CD4-positive, CD25-positive, alpha-beta regulatory T cell (primary cell): ENCODE measurements around the gene GDPD5. TPM values are rescaled to one million over a fixed set of nuclear protein-coding genes. Genes with fewer than 3 reads are reported as not detected.

ENCODE experiments used
- ATAC-seq, 2 donors: fragments of 150-1000 bp; cut with Tn5 transposase; one replicate each; pipeline ENCODE4 v1.10.0; 2021; ENCODE audit warnings: low read depth in 2 of 2, moderate number of reproducible peaks in 2 of 2, moderate library complexity in 1 of 2
- DNase-seq, 3 donors: peaks; one replicate each; pipeline versions ENCODE4 v3.0.0 to v3.0.0-alpha.2; 2012 to 2022; ENCODE audit warnings: mixed read lengths in 1 of 3
- H3K27ac ChIP-seq: one replicate; pipeline ENCODE4 v1.7.0; 2013; ENCODE audit warnings: mild to moderate bottlenecking, low read length; ENCODE audit not compliant: insufficient read depth, poor library complexity, severe bottlenecking
- H3K27me3 ChIP-seq: one replicate; pipeline ENCODE4 v1.7.0; 2013; ENCODE audit warnings: low read length; ENCODE audit not compliant: control insufficient read depth, insufficient read depth
- H3K36me3 ChIP-seq: one replicate; pipeline ENCODE4 v1.7.0; 2013; ENCODE audit warnings: mild to moderate bottlenecking, low read length, moderate library complexity; ENCODE audit not compliant: control insufficient read depth, insufficient read depth
- H3K4me1 ChIP-seq: 2 replicates; pipeline ENCODE4 v1.7.0; 2013; ENCODE audit warnings: mild to moderate bottlenecking, low read length; ENCODE audit not compliant: insufficient read depth, control insufficient read depth, poor library complexity, severe bottlenecking
- H3K4me3 ChIP-seq: one replicate; pipeline ENCODE4 v1.7.0; 2013; ENCODE audit warnings: low read depth, mild to moderate bottlenecking, low read length, moderate library complexity
- H3K9me3 ChIP-seq, 2 experiments: 1 replicate in 1 of 2; 2 replicates in 1 of 2; pipeline ENCODE4 v1.7.0; 2013; ENCODE audit warnings: low read length in 2 of 2, mild to moderate bottlenecking in 1 of 2, moderate library complexity in 1 of 2; ENCODE audit not compliant: control insufficient read depth in 2 of 2
- H3K27ac Mint-ChIP-seq, 3 donors: one replicate each; pipeline ENCODE4 v1.8.0; 2020 to 2022; ENCODE audit warnings: mild to moderate bottlenecking in 3 of 3, mixed read lengths in 3 of 3, moderate library complexity in 2 of 3
- H3K27me3 Mint-ChIP-seq: one replicate; pipeline ENCODE4 v1.8.0; 2022; ENCODE audit warnings: mild to moderate bottlenecking, mixed read lengths
- H3K36me3 Mint-ChIP-seq: one replicate; pipeline ENCODE4 v1.8.0; 2020; ENCODE audit warnings: mixed read lengths
- H3K4me1 Mint-ChIP-seq, 4 donors: one replicate each; pipeline ENCODE4 v1.8.0; 2020 to 2022; ENCODE audit warnings: mixed read lengths in 4 of 4, mild to moderate bottlenecking in 1 of 4
- H3K4me3 Mint-ChIP-seq, 4 donors: one replicate each; pipeline ENCODE4 v1.8.0; 2020 to 2022; ENCODE audit warnings: mild to moderate bottlenecking in 4 of 4, mixed read lengths in 4 of 4, moderate library complexity in 3 of 4
- H3K9me3 Mint-ChIP-seq, 7 donors: one replicate each; pipeline ENCODE4 v1.8.0; 2020 to 2022; ENCODE audit warnings: mixed read lengths in 7 of 7, mild to moderate bottlenecking in 3 of 7, moderate library complexity in 2 of 7
- polyA plus RNA-seq, 4 donors: library from polyadenylated mRNA; unstranded; fragments of 300-500 nt; fragmentation: Illumina TruSeq; gene quantifications; one replicate each; pipeline ENCODE4 v1.2.3, GENCODE V29; 2021
- total RNA-seq: library from RNA; stranded (reverse); gene quantifications from one replicate; pipeline ENCODE4 v1.2.3, GENCODE V29; 2022

Gene GDPD5, protein sequence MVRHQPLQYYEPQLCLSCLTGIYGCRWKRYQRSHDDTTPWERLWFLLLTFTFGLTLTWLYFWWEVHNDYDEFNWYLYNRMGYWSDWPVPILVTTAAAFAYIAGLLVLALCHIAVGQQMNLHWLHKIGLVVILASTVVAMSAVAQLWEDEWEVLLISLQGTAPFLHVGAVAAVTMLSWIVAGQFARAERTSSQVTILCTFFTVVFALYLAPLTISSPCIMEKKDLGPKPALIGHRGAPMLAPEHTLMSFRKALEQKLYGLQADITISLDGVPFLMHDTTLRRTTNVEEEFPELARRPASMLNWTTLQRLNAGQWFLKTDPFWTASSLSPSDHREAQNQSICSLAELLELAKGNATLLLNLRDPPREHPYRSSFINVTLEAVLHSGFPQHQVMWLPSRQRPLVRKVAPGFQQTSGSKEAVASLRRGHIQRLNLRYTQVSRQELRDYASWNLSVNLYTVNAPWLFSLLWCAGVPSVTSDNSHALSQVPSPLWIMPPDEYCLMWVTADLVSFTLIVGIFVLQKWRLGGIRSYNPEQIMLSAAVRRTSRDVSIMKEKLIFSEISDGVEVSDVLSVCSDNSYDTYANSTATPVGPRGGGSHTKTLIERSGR
- total RNA-seq (170 TPM), polyA plus RNA-seq (10 to 100 TPM in 3 of 4 donors, 1 to 10 TPM in 1; 8.0 to 23.4 (median 15.9) TPM)

DNA sequence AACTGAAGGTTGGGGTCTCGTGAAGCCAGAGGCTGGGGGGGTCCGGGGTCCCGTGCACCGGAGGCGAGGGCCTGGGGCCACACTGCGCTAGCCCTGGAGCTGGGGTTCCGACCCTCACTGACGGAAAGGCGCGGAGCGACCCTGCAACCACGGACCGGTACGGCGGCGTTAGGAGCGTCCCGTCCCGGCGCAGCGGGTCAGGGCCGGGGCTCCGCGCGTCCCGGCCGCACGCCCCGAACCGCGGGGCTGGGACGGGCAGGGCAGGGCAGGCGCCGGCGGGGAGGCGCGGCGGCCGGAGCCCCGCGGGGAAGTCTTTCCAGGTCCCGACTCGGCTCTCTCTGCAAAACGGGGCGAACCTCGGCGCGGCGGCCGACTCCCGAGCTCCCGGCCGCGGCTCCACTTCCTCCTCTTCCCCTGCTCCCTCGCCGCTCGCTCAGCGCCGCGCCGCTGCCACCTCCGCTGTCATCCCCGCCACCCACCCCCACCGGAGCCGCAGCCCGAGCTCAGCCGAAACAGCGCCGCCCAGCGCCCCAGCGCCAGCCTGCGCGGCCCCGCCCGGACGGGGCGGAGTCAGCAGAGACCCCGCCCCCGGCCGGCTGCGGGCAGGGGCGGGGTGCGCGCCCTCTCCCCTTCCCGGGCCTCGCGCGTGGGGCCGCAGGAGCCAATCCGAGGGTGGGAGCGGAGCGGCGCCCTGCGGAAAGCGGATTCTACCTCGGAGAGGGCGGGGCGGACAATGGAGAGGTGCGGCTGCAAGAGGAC, at the start of gene GDPD5:
GDPD5 (minus strand) TSS at position 509 of the 759 bp plus-strand sequence. CDS start 48,206 bp downstream, outside the sequence.
- Mint-ChIP-seq H3K9me3 (peaks cover 0 to 2% (median 0%) of the 10 kb centered on the region in 7 donors), H3K4me3 (peak within 1 kb of the TSS; percentile 92 to 99 (median 94)), H3K27ac (peak within 1 kb of the TSS; percentile 80 to 89 (median 85)), H3K36me3 (no peaks in the 10 kb centered on the region), H3K27me3 (no peaks in the 10 kb centered on the region), H3K4me1 (peaks cover 11 to 58% (median 33%) of the 10 kb centered on the region in 4 donors)
- Histone ChIP-seq H3K4me1 (peaks cover 39% of the 10 kb centered on the region), H3K27ac (peak within 1 kb of the TSS; percentile 61), H3K36me3 (no peaks in the 10 kb centered on the region), H3K4me3 (peak within 1 kb of the TSS; percentile 76), H3K27me3 (no peaks in the 10 kb centered on the region), H3K9me3 (no peaks in the 10 kb centered on the region)
- peak; percentile 88 to 91 for ATAC-seq
- DNase-seq: peak; percentile 87 to 93 (median 88)

DNA sequence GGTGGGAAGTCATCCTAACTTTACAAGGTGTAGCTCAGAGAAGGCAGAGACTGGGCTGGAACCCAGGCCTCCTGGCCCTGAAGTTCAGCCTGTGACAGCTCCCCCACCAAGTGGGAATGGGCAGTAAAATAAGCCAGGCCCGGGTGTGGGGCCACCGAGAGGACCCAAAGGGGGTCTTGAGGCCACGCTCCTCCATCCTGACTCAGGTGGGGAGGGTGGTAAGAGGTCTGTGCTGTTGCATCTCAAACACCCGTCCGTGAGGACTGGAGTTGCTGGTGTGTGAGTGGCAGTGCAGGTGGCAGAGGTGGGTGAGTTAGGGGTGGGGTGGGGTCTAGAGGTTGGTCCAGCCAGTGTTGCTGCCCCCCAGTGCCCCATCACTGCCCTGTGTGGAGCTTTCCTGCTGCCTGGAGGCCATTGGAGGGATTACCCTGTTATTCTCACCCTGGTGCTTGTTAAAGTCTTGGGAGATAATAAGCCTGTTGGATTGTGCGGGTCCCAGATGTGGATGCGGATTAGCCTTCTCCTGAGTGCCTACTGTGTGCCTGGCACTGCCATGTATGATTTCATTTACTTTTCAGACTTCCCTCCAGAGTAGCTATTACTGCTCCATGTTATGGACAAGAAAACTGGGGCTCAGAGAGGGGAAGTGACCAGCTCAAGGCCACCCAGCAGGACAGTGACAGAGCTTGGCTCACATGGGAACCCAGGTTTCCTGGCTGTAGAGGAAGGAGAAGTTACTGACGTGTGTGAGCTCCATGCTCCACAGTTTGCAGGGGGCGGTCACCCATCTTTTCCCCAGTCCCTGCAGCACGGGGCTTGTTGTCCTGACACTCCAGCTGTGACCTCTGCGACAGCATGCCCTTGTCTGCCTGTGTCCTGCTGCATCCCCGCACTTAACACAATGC, 49.2 kb upstream of the GDPD5 start:
- H3K9me3 Mint-ChIP-seq: no peaks in the 10 kb centered on the region
- Histone ChIP-seq H3K36me3 (peaks cover 13% of the 10 kb centered on the region), H3K4me1 (no peaks in the 10 kb centered on the region), H3K9me3 (no peaks in the 10 kb centered on the region), H3K27ac (no peak overlapping the region), H3K27me3 (no peaks in the 10 kb centered on the region), H3K4me3 (no peak overlapping the region)
- no peak overlapping the region for H3K4me3 Mint-ChIP-seq
- H3K27ac Mint-ChIP-seq: no peak overlapping the region
- DNase-seq (no peak), ATAC-seq (no peak)
- peaks cover 21% of the 10 kb centered on the region for H3K36me3 Mint-ChIP-seq
- H3K27me3 Mint-ChIP-seq: no peaks in the 10 kb centered on the region
- H3K4me1 Mint-ChIP-seq: no peaks in the 10 kb centered on the region

DNA sequence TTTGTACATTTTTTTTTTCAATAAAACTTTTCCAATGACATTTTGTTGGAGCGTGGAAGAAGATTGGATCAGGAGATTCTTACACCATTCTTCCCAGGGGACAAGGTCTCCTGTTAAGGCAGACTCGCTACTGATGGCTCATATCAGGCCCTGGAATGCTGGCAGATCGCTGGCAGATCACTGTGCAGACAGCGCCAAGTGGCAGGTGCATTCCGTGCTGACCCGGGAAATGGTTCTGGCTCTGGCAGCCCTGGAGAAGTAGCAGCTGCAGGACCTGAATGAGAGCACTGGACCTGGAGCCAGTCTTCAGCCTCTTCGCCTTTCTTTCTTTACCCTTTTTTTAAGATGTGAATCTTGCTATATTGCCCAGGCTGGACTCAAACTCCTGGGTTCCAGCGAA, 47.0 kb upstream of the GDPD5 start:
- H3K4me1 Mint-ChIP-seq: no peaks in the 10 kb centered on the region
- Histone ChIP-seq H3K27me3 (no peaks in the 10 kb centered on the region), H3K4me3 (no peak overlapping the region), H3K36me3 (peaks cover 19% of the 10 kb centered on the region), H3K27ac (no peak overlapping the region), H3K4me1 (no peaks in the 10 kb centered on the region), H3K9me3 (no peaks in the 10 kb centered on the region)
- H3K4me3 Mint-ChIP-seq: peak overlapping the region in 1 of 4 donors; percentile 32
- no peaks in the 10 kb centered on the region for H3K27me3 Mint-ChIP-seq
- no peak for DNase-seq
- H3K9me3 Mint-ChIP-seq: no peaks in the 10 kb centered on the region
- ATAC-seq: no peak
- peaks cover 31% of the 10 kb centered on the region for H3K36me3 Mint-ChIP-seq
- H3K27ac Mint-ChIP-seq: no peak overlapping the region

DNA sequence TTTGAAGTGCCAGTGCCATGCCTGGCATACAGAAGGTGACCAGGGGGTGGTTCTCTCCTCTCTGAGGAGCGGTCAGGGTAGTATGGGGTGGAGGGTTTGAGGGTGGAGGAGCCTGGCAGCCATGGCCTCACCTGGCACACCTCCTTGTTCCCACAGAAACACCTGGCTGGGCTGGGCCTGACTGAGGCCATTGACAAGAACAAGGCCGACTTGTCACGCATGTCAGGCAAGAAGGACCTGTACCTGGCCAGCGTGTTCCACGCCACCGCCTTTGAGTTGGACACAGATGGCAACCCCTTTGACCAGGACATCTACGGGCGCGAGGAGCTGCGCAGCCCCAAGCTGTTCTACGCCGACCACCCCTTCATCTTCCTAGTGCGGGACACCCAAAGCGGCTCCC, 45.9 kb upstream of the GDPD5 start:
- ATAC-seq: no peak
- Histone ChIP-seq H3K9me3 (no peaks in the 10 kb centered on the region), H3K4me1 (no peaks in the 10 kb centered on the region), H3K27me3 (no peaks in the 10 kb centered on the region), H3K27ac (no peak overlapping the region), H3K4me3 (no peak overlapping the region), H3K36me3 (peaks cover 19% of the 10 kb centered on the region)
- H3K9me3 Mint-ChIP-seq: no peaks in the 10 kb centered on the region
- H3K27ac Mint-ChIP-seq: no peak overlapping the region
- no peak for DNase-seq
- peaks cover 31% of the 10 kb centered on the region for H3K36me3 Mint-ChIP-seq
- H3K4me1 Mint-ChIP-seq: peaks cover 0 to 2% (median 0%) of the 10 kb centered on the region in 4 donors
- no peak overlapping the region for H3K4me3 Mint-ChIP-seq
- no peaks in the 10 kb centered on the region for H3K27me3 Mint-ChIP-seq

DNA sequence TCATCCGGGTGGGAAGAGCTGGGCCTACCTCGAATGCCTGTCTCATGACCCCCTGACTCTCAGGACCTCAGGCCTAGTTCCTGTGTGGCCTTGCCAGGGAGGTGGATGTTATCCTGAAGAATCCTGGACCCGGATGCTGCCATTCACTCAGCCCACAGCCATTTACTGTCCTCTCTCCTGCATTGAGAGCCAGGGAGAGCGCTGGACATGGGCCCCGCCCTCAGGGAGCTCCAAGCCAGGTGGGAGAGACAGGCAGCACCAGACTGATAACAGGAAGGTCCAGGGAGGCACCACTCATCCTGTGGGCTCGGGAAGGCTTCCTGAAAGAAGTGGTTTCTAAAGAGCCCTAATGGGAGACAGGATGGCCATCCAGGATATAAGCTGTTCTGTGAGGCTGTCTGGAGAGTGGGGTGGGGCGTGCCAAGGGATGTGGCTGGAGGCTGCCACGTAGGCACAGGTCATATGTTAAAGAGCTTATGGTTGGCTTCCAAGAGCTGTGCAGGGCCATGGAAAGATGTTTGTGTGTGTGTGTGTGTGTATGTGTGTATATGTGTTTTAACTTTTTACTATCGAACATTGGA, 44.9 kb upstream of the GDPD5 start:
- Mint-ChIP-seq H3K4me1 (peaks cover 0 to 6% (median 0%) of the 10 kb centered on the region in 4 donors), H3K9me3 (no peaks in the 10 kb centered on the region), H3K36me3 (peaks cover 31% of the 10 kb centered on the region), H3K27me3 (no peaks in the 10 kb centered on the region), H3K4me3 (no peak overlapping the region), H3K27ac (peak overlapping the region in 1 of 3 donors; percentile 74)
- DNase-seq: no peak
- H3K4me3 ChIP-seq: no peak overlapping the region
- H3K36me3 ChIP-seq: peaks cover 19% of the 10 kb centered on the region
- no peaks in the 10 kb centered on the region for H3K9me3 ChIP-seq
- no peaks in the 10 kb centered on the region for H3K27me3 ChIP-seq
- no peak overlapping the region for H3K27ac ChIP-seq
- no peak for ATAC-seq
- no peaks in the 10 kb centered on the region for H3K4me1 ChIP-seq

DNA sequence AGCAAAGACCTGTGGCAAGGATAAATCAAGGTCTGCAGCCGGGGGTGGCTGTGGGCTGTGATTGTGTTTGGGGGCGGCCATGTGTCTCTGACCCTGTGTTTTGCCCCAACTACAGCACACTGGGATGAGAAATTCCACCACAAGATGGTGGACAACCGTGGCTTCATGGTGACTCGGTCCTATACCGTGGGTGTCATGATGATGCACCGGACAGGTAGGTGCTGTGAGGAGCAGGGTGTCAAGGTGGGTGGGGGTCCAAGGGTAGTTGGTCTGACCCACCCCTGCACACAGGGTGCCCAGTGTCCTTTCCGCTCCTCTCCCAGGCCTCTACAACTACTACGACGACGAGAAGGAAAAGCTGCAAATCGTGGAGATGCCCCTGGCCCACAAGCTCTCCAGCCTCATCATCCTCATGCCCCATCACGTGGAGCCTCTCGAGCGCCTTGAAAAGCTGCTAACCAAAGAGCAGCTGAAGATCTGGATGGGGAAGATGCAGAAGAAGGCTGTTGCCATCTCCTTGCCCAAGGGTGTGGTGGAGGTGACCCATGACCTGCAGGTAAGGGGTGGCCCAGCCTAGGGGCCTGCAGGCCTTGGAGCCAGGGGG, 43.0 kb upstream of the GDPD5 start:
- peaks cover 0 to 23% (median 2%) of the 10 kb centered on the region in 4 donors for H3K4me1 Mint-ChIP-seq
- no peaks in the 10 kb centered on the region for H3K27me3 Mint-ChIP-seq
- Histone ChIP-seq H3K27ac (no peak overlapping the region), H3K36me3 (peaks cover 19% of the 10 kb centered on the region), H3K27me3 (no peaks in the 10 kb centered on the region), H3K9me3 (no peaks in the 10 kb centered on the region), H3K4me3 (no peak overlapping the region), H3K4me1 (no peaks in the 10 kb centered on the region)
- H3K9me3 Mint-ChIP-seq: no peaks in the 10 kb centered on the region
- no peak for DNase-seq
- no peak overlapping the region for H3K27ac Mint-ChIP-seq
- H3K4me3 Mint-ChIP-seq: peak overlapping the region in 1 of 4 donors; percentile 43
- ATAC-seq: no peak
- H3K36me3 Mint-ChIP-seq: peaks cover 25% of the 10 kb centered on the region
